Spleen (tissue), 11 donors: ENCODE data around the gene ARRDC4. TPM values are rescaled to one million over a fixed set of nuclear protein-coding genes. Genes with fewer than 3 reads are reported as not detected.

Source experiments
- DNase-seq: peaks from one replicate; pipeline ENCODE4 v3.0.0-alpha.2; 2020
- H3K27ac ChIP-seq, 8 donors: fragments of 200-600 bp; sonication (generic) in 7 of 8; 1 replicate in 4 of 8; 2 replicates in 4 of 8; pipeline versions ENCODE4 v1.5.0 to v1.8.0; 2016 to 2021; ENCODE audit warnings: inconsistent platforms in 4 of 8, mild to moderate bottlenecking in 4 of 8, moderate library complexity in 1 of 8
- H3K27me3 ChIP-seq, 7 donors: fragments of 200-600 bp; sonication (generic) in 6 of 7; replicated peaks in 1 of 7; 1 replicate in 4 of 7; 2 replicates in 3 of 7; pipeline versions ENCODE4 v1.5.0 to v1.8.0; 2016 to 2021; ENCODE audit warnings: inconsistent platforms in 3 of 7, mild to moderate bottlenecking in 1 of 7
- H3K36me3 ChIP-seq, 6 donors: fragments of 200-600 bp; sonication (generic) in 5 of 6; 1 replicate in 4 of 6; 2 replicates in 2 of 6; pipeline versions ENCODE4 v1.5.0 to v1.8.0; 2016 to 2021; ENCODE audit warnings: inconsistent platforms in 2 of 6
- H3K4me1 ChIP-seq, 6 donors: fragments of 200-600 bp; sonication (generic) in 5 of 6; 1 replicate in 3 of 6; 2 replicates in 3 of 6; pipeline versions ENCODE4 v1.5.0 to v1.8.0; 2016 to 2021; ENCODE audit warnings: inconsistent platforms in 3 of 6
- H3K4me3 ChIP-seq, 8 donors: fragments of 200-600 bp; sonication (generic) in 7 of 8; 1 replicate in 4 of 8; 2 replicates in 4 of 8; pipeline versions ENCODE4 v1.5.0 to v1.8.0; 2016 to 2021; ENCODE audit warnings: inconsistent platforms in 4 of 8, mild to moderate bottlenecking in 4 of 8, moderate library complexity in 2 of 8
- H3K9me3 ChIP-seq, 8 donors: fragments of 200-600 bp; sonication (generic) in 7 of 8; 1 replicate in 4 of 8; 2 replicates in 4 of 8; pipeline versions ENCODE4 v1.5.0 to v1.8.0; 2016 to 2021; ENCODE audit warnings: inconsistent platforms in 4 of 8
- POLR2A ChIP-seq, 3 donors: fragments of 450-650 bp; IDR thresholded peaks; one replicate each; pipeline ENCODE4 v1.5.1; 2017; ENCODE audit warnings: antibody characterized with exemption in 3 of 3, mild to moderate bottlenecking in 1 of 3
- POLR2AphosphoS5 ChIP-seq, 3 donors: sonication (generic); formaldehyde crosslinking; IDR thresholded peaks; one replicate each; pipeline ENCODE4 v1.5.1; 2017; ENCODE audit warnings: antibody characterized with exemption in 3 of 3
- WGBS, 5 donors: extraction: QIAGEN DNeasy Blood & Tissue Kit in 3 of 5; methylation state at CpG; one replicate each; pipeline versions ENCODE4 v1.1.5 to v1.1.7; 2013 to 2018; 5-methylcytosine and 5-hydroxymethylcytosine counted together
- intact Hi-C: fragments of 100-400 bp; cut with DNase I; formaldehyde crosslinking; loops from one replicate; pipeline ENCODE4 v1.15.0; 2023; ENCODE audit warnings: low total_unique reads
- polyA plus RNA-seq, 3 donors: library from polyadenylated mRNA; stranded (reverse); fragments of 200-250 nt; gene quantifications; one replicate each; pipeline ENCODE4 v1.2.1, GENCODE V29; 2013
- total RNA-seq, 7 donors: library from RNA; depleted of rRNA in 3 of 7; stranded (reverse); fragments of >200 nt in 3 of 7; fragmentation: NEBNext Ultra II Directional in 4 of 7; extraction: Animal tissue kit (Norgen Biotek cat#: 25700) in 4 of 7; gene quantifications; one replicate each; pipeline versions ENCODE4 v1.1.0 to v1.2.1, GENCODE V29; 2016 to 2021
- TF ChIP-seq, protein P1 (sequence below), 11 experiments: fragments of 200-600 bp in 7 of 11; fragments of 450-650 bp in 4 of 11; sonication (generic) in 4 of 11; IDR thresholded peaks in 8 of 11; conservative IDR thresholded peaks in 3 of 11; 1 replicate in 7 of 11; 2 replicates in 4 of 11; pipeline versions ENCODE4 v1.4.0 to v1.8.0; 2016 to 2021; ENCODE audit warnings: antibody characterized with exemption in 11 of 11, inconsistent platforms in 4 of 11, mild to moderate bottlenecking in 1 of 11
- donor health status: healthy with polysubstance abuse.
- donor health status: DM: no; HTN: no; CAD: no; lungs with moderate emphysema.
- donor health status: DM: no; HTN: no; CAD: no.
- donor health status: Bipolar disorder and iron deficiency.
- donor health status: healthy.
- donor health status: DM: no; HTN: no; CAD: no.
- donor health status: DM: yes; HTN: yes; CAD: no.

Gene ARRDC4
- total and polyA plus RNA-seq, 10 donors: 7.7 to 24.2 (median 14.4) TPM

DNA sequence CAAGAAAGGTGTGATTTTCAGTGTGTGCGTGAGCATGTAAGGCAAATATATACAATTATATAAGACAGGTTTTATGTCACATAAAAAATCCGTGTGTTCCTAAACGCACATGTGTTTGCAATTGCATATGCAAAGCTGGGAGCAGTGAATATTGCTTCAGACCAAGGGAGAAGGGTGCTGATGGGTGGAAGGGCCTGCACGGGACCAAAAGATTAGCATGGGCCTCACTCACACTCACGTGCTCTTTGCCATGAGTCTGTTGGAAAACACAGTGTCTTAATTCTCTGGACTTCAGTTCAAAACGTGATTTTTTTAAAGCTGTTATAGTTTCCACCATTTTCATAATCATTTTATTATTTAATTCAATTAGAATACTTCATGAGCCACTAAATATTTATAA lies 7.2 kb upstream of the ARRDC4 start:
- 81 to 89% (median 86%) methylated on average over 6 of the region's 6 CpGs for WGBS, 5 donors
- intact Hi-C loops: no loop called here

DNA sequence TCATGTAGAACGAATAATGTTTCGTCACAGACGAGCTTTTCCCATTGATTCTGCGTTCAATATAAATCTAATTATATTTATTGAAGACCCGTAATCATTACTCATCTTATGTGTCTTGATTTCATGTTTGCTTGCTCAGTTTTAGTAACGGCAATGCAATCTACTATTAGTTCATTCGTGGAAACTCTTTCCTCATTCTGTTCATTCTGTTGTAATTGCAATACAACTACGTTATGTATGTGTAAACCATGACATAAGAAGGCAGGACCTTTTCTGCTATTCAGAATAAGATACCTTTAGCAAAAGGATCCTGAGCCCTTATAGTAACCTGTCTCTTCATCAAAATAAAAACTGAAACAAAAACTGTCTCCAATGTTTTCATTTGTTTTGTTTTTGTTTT lies 6.8 kb upstream of the ARRDC4 start:
- Histone ChIP-seq H3K9me3 (peaks cover 0 to 7% (median 0%) of the 10 kb centered on the region in 8 donors), H3K27me3 (no peaks in the 10 kb centered on the region), H3K27ac (no peak overlapping the region), H3K4me3 (no peak overlapping the region), H3K4me1 (no peaks in the 10 kb centered on the region), H3K36me3 (no peaks in the 10 kb centered on the region)
- 78 to 91% (median 86%) methylated on average over 8 of the region's 8 CpGs for WGBS, 5 donors
- TF ChIP-seq, protein P1, sequence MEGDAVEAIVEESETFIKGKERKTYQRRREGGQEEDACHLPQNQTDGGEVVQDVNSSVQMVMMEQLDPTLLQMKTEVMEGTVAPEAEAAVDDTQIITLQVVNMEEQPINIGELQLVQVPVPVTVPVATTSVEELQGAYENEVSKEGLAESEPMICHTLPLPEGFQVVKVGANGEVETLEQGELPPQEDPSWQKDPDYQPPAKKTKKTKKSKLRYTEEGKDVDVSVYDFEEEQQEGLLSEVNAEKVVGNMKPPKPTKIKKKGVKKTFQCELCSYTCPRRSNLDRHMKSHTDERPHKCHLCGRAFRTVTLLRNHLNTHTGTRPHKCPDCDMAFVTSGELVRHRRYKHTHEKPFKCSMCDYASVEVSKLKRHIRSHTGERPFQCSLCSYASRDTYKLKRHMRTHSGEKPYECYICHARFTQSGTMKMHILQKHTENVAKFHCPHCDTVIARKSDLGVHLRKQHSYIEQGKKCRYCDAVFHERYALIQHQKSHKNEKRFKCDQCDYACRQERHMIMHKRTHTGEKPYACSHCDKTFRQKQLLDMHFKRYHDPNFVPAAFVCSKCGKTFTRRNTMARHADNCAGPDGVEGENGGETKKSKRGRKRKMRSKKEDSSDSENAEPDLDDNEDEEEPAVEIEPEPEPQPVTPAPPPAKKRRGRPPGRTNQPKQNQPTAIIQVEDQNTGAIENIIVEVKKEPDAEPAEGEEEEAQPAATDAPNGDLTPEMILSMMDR (IDR thresholded peaks at IDR 0.05 in 8 of 11, conservative IDR thresholded peaks at IDR 0.05 in 3 of 11): no peak
- TF ChIP-seq POLR2A (IDR thresholded peaks at IDR 0.05) (no peak), POLR2AphosphoS5 (IDR thresholded peaks at IDR 0.05) (no peak)
- intact Hi-C loops: no loop called here
- no peak for DNase-seq

More for the DNA sequence above, 7.2 kb upstream of the ARRDC4 start:
- peaks cover 0 to 7% (median 0%) of the 10 kb centered on the region in 8 donors for H3K9me3 ChIP-seq
- no peaks in the 10 kb centered on the region for H3K27me3 ChIP-seq
- H3K4me3 ChIP-seq: no peak overlapping the region
- H3K36me3 ChIP-seq: no peaks in the 10 kb centered on the region
- H3K4me1 ChIP-seq: no peaks in the 10 kb centered on the region
- TF ChIP-seq POLR2A (IDR thresholded peaks at IDR 0.05) (no peak), POLR2AphosphoS5 (IDR thresholded peaks at IDR 0.05) (no peak)
- TF ChIP-seq, protein P1 (IDR thresholded peaks at IDR 0.05 in 8 of 11, conservative IDR thresholded peaks at IDR 0.05 in 3 of 11): no peak
- no peak for DNase-seq
- no peak overlapping the region for H3K27ac ChIP-seq

DNA sequence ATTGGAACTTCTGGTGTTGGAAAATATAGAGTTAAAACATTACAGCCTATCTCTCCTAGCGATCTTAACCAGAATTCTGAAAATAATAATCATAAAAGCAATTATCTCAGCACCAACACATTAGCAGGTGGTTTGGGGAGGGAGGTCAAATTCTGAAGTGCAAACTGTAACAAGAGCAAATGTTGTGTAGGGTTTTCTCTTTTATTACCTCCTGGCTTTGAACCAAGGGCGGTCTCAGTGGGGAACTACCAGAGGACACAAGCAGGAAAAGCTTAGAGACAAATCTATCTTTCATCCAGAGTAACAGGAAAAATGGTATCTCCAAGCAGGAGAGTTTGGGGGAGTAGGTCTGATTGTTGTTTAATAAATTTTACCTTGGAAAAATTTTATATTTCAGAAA lies 5.5 kb upstream of the ARRDC4 start:
- peaks cover 0 to 7% (median 0%) of the 10 kb centered on the region in 8 donors for H3K9me3 ChIP-seq
- WGBS, 5 donors: 58 to 83% (median 77%) methylated on average over 2 of the region's 2 CpGs
- no peak overlapping the region for H3K4me3 ChIP-seq
- H3K36me3 ChIP-seq: no peaks in the 10 kb centered on the region
- no peak for DNase-seq
- H3K4me1 ChIP-seq: peaks cover 0 to 9% (median 6%) of the 10 kb centered on the region in 6 donors
- intact Hi-C loops: no loop called here
- TF ChIP-seq POLR2AphosphoS5 (IDR thresholded peaks at IDR 0.05) (no peak), POLR2A (IDR thresholded peaks at IDR 0.05) (no peak)
- TF ChIP-seq, protein P1 (IDR thresholded peaks at IDR 0.05 in 8 of 11, conservative IDR thresholded peaks at IDR 0.05 in 3 of 11): no peak
- H3K27ac ChIP-seq: no peak overlapping the region
- no peaks in the 10 kb centered on the region for H3K27me3 ChIP-seq

DNA sequence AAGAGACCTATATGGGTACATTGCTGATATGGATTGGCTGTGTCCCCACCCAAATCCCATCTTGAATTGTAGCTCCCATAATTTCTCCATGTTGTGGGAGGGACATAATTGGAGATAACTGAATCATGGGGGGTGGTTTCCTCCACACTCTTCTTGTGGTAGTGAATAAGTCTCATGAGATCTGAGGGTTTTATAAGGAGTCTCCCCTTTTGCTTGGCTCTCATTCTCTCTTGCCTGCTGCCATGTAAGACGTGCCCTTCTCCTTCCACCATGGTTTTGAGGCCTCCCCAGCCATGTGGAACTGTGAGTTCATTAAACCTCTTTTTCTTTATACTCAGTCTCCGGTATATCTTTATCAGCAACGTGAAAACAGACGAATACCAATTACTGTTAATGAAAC lies 5.0 kb upstream of the ARRDC4 start:
- TF ChIP-seq POLR2AphosphoS5 (IDR thresholded peaks at IDR 0.05): no peak
- TF ChIP-seq POLR2A (IDR thresholded peaks at IDR 0.05): no peak
- TF ChIP-seq, protein P1 (IDR thresholded peaks at IDR 0.05 in 8 of 11, conservative IDR thresholded peaks at IDR 0.05 in 3 of 11): no peak
- intact Hi-C loops: no loop called here
- Histone ChIP-seq H3K27me3 (no peaks in the 10 kb centered on the region), H3K4me1 (peaks cover 0 to 9% (median 6%) of the 10 kb centered on the region in 6 donors), H3K27ac (no peak overlapping the region), H3K9me3 (peaks cover 0 to 7% (median 0%) of the 10 kb centered on the region in 8 donors), H3K4me3 (no peak overlapping the region), H3K36me3 (no peaks in the 10 kb centered on the region)
- DNase-seq: no peak
- 87 to 91% (median 90%) methylated on average over 4 of the region's 4 CpGs for WGBS, 5 donors
